ENCODE data around the gene ZNF100. TPM values are rescaled to one million over a fixed set of nuclear protein-coding genes. Genes with fewer than 3 reads are reported as not detected.
"Not testable (repeated sequence)": the region's sequence is repeated elsewhere in the genome, so short reads cannot be mapped to it uniquely, and the experiment has no call there.

Gene ZNF100
- total RNA-seq, 1 experiment from 2014 or later = 23.6 TPM

GRCh38 chr19:21748088-21748487, 19.3 kb downstream of the ZNF100 start:
- Mint-ChIP-seq H3K4me3 (no peak overlapping the region), H3K4me1 (no peaks in the 10 kb centered on the region), H3K27ac (no peak overlapping the region), H3K27me3 (ENCODE audit: low read depth) (no peaks in the 10 kb centered on the region), H3K9me3 (no peaks in the 10 kb centered on the region), H3K36me3 (peaks cover 55% of the 10 kb centered on the region)
- DNase-seq (ENCODE audit: low spot score) = no peak
- TF ChIP-seq ZNF425 (CRISPR knock-in tag; conservative IDR thresholded peaks at IDR 0.05) (no peak), ZNF121 (CRISPR knock-in tag; IDR thresholded peaks at IDR 0.05) (no peak), FOXJ3 (CRISPR knock-in tag; IDR thresholded peaks at IDR 0.05; ENCODE audit: borderline replicate concordance) (no peak), ETV6 (CRISPR knock-in tag; IDR thresholded peaks at IDR 0.05) (no peak), TP53 (CRISPR knock-in tag; IDR thresholded peaks at IDR 0.05) (no peak)
- CTCF ChIA-PET = no interaction called here
- ATAC-seq = no peak
- POLR2A ChIA-PET = no interaction called here

GRCh38 chr19:21740559-21740958, 26.8 kb downstream of the ZNF100 start:
- ATAC-seq (no peak), DNase-seq (ENCODE audit: low spot score) (no peak)
- Mint-ChIP-seq H3K4me1 (no peaks in the 10 kb centered on the region), H3K27me3 (ENCODE audit: low read depth) (no peaks in the 10 kb centered on the region), H3K27ac (no peak overlapping the region), H3K4me3 (no peak overlapping the region), H3K9me3 (peaks cover 18% of the 10 kb centered on the region), H3K36me3 (peaks cover 63% of the 10 kb centered on the region)
- ChIA-PET CTCF (no interaction called here), POLR2A (no interaction called here)
- TF ChIP-seq NFATC4 (CRISPR knock-in tag; IDR thresholded peaks at IDR 0.05) (no peak), SMAD3 (CRISPR knock-in tag; IDR thresholded peaks at IDR 0.05; ENCODE audit: borderline replicate concordance) (no peak), PRDM15 (CRISPR knock-in tag; IDR thresholded peaks at IDR 0.05) (no peak), TCF7 (CRISPR knock-in tag; IDR thresholded peaks at IDR 0.05; ENCODE audit: low read depth) (no peak)

- peaks cover 72% of the 10 kb centered on the region for H3K36me3 Mint-ChIP-seq
- H3K4me1 Mint-ChIP-seq; CTCF ChIA-PET; H3K27ac Mint-ChIP-seq; ATAC-seq; H3K27me3 Mint-ChIP-seq (ENCODE audit: low read depth); H3K4me3 Mint-ChIP-seq; POLR2A ChIA-PET; DNase-seq (ENCODE audit: low spot score): not testable (repeated sequence)
- H3K9me3 Mint-ChIP-seq = peaks cover 64% of the 10 kb centered on the region
Measured at GRCh38 chr19:21726942-21727747, 40.2 kb downstream of the ZNF100 start.

- ATAC-seq (no peak), DNase-seq (ENCODE audit: low spot score) (no peak)
- H3K9me3 Mint-ChIP-seq = peaks cover 38% of the 10 kb centered on the region
- H3K27ac Mint-ChIP-seq = no peak overlapping the region
- peaks cover 24% of the 10 kb centered on the region for H3K36me3 Mint-ChIP-seq
- CTCF ChIA-PET = no interaction called here
- no peak for TF ChIP-seq USF1 (CRISPR knock-in tag; IDR thresholded peaks at IDR 0.05)
- no peak for TF ChIP-seq ZNF671 (CRISPR knock-in tag; IDR thresholded peaks at IDR 0.05)
- TF ChIP-seq ZNF219 (CRISPR knock-in tag; IDR thresholded peaks at IDR 0.05; ENCODE audit: borderline replicate concordance) = no peak
- TF ChIP-seq AR (CRISPR knock-in tag; IDR thresholded peaks at IDR 0.05) = no peak
- TF ChIP-seq TCF7 (CRISPR knock-in tag; IDR thresholded peaks at IDR 0.05; ENCODE audit: low read depth) = no peak
- no peak for TF ChIP-seq JAZF1 (CRISPR knock-in tag; IDR thresholded peaks at IDR 0.05)
- no peak overlapping the region for H3K4me3 Mint-ChIP-seq
- POLR2A ChIA-PET = no interaction called here
- H3K4me1 Mint-ChIP-seq = no peaks in the 10 kb centered on the region
- no peaks in the 10 kb centered on the region for H3K27me3 Mint-ChIP-seq (ENCODE audit: low read depth)
Measured at GRCh38 chr19:21713761-21714160, 53.6 kb downstream of the ZNF100 start.

Measured in WTC11 (cell line).